ENCODE measurements around the gene TMEM100. TPM values are rescaled to one million over a fixed set of nuclear protein-coding genes. Genes with fewer than 3 reads are reported as not detected.
A peak's percentile ranks its signal among the peaks of the same experiment; 100 is the strongest.

TMEM100 gene
- total and polyA plus RNA-seq, 2 of the 8 experiments (the other 6 are each of a cell fraction or from before 2014, with no cell fraction given) = 0.36 to 0.48 TPM

- peak overlapping the region; percentile 78 for H2AFZ ChIP-seq (ENCODE audit: low read length)
- H3K27me3 ChIP-seq (replicated peaks in 1 of 4; ENCODE audit: control insufficient read depth in 3 of 4, extremely low read depth in 1 of 4, insufficient read depth in 3 of 4, low read length in 3 of 4) = no peaks in the 10 kb centered on the region
Observed at GRCh38 chr17:55734128-55734781, 11.6 kb upstream of the TMEM100 start.

More at GRCh38 chr17:55734128-55734781, 11.6 kb upstream of the TMEM100 start:
- H3K4me1 ChIP-seq (replicated peaks in 1 of 4; ENCODE audit: control insufficient read depth in 3 of 4, insufficient read depth in 4 of 4, low read length in 3 of 4) = peaks cover 1 to 17% (median 15%) of the 10 kb centered on the region in 4 experiments; a peak in 4 of 7 replicates
- no peak overlapping the region for H3K27ac ChIP-seq (ENCODE audit: low read depth, low read length)
- no peaks in the 10 kb centered on the region for H4K20me1 ChIP-seq (replicated peaks in 1 of 2; ENCODE audit: control insufficient read depth in 1 of 2, insufficient read depth in 2 of 2, low read length in 2 of 2)
- no peak overlapping the region for H3K23ac ChIP-seq (ENCODE audit: insufficient read length)
- H3K9me3 ChIP-seq (ENCODE audit: insufficient read depth in 2 of 2, low read depth in 1 of 2, low read length in 1 of 2) = no peaks in the 10 kb centered on the region
- H3K18ac ChIP-seq (ENCODE audit: extremely low read depth, low read length) = no peak overlapping the region
- H2BK5ac ChIP-seq (ENCODE audit: low read depth, low read length) = no peak overlapping the region
- no peak overlapping the region for H3K9ac ChIP-seq (replicated peaks in 1 of 4; ENCODE audit: extremely low read depth in 1 of 4, low read depth in 3 of 4, low read length in 3 of 4)
- ChIA-PET CTCF (ENCODE audit: partially characterized antibody) (interaction anchor here (0.7 to 6.8 kb wide), 22 partner anchors 8 to 377 kb away, joined by 3 to 61 read pairs (median 5); partner anchors contain the start of genes PCTP and TMEM100), POLR2A (ENCODE audit: partially characterized antibody) (interaction anchor here (0.9 to 1.4 kb wide), 2 partner anchors 9 to 132 kb away, joined by 3 to 4 read pairs; no protein-coding TSS in a partner anchor)
- no peak overlapping the region for H2BK120ac ChIP-seq (replicated peaks; ENCODE audit: low read depth, low read length)
- WGBS, 2 experiments (ENCODE audit: extremely low coverage in 1 of 2, insufficient coverage in 1 of 2, insufficient read length in 1 of 2, insufficient replicate concordance in 2 of 2, low coverage in 1 of 2, low lambda C conversion rate in 2 of 2, missing lambda C conversion rate in 1 of 2) = 49% methylated on average over 4 of the region's 4 CpGs; no CpG with 5 or more reads in 1 of the 2 experiments
- H2AK5ac ChIP-seq (ENCODE audit: low read depth, low read length) = no peak overlapping the region
- no peak overlapping the region for H2BK12ac ChIP-seq (ENCODE audit: low read depth, low read length)
- no peaks in the 10 kb centered on the region; the same call in 1 of the 2 replicates for H3K23me2 ChIP-seq (ENCODE audit: low read depth, low read length)
- FAIRE-seq = no peak
- H3K14ac ChIP-seq (ENCODE audit: insufficient read length) = no peak overlapping the region
- no peak overlapping the region for H2BK20ac ChIP-seq (ENCODE audit: low read length)
- H3K79me1 ChIP-seq (ENCODE audit: low read depth, low read length) = no peaks in the 10 kb centered on the region
- no peak overlapping the region for H4K91ac ChIP-seq (replicated peaks; ENCODE audit: insufficient read length, low read length)
- no peak overlapping the region for H2BK15ac ChIP-seq (ENCODE audit: low read length)
- H3K36me3 ChIP-seq (ENCODE audit: control insufficient read depth in 2 of 4, insufficient read depth in 4 of 4, low read length in 3 of 4) = no peaks in the 10 kb centered on the region
- H3K79me2 ChIP-seq (ENCODE audit: control insufficient read depth in 1 of 2, insufficient read depth in 2 of 2, low read length in 2 of 2) = no peaks in the 10 kb centered on the region
- no peak overlapping the region for H3K4me3 ChIP-seq (ENCODE audit: extremely low read depth in 1 of 4, insufficient read depth in 2 of 4, low read depth in 3 of 4, low read length in 4 of 4)
- no peak overlapping the region for H3K4ac ChIP-seq (replicated peaks; ENCODE audit: insufficient read length, low read depth, low read length)
- no peak overlapping the region for H4K8ac ChIP-seq (ENCODE audit: extremely low read depth, insufficient read depth, low read length)
- peak overlapping the region; percentile 29 to 44; a peak in 1 of 4 replicates for H3K4me2 ChIP-seq (ENCODE audit: insufficient read depth in 1 of 2, low read depth in 2 of 2, low read length in 2 of 2)
- H3K56ac ChIP-seq (replicated peaks; ENCODE audit: insufficient read length, low read depth, low read length) = peak overlapping the region; percentile 81
- no peak overlapping the region for H4K5ac ChIP-seq (ENCODE audit: insufficient read length, low read depth, low read length)
- DNase-seq (ENCODE audit: low read depth in 1 of 2, low spot score in 2 of 2) = no peak
- TF ChIP-seq CHD1 (IDR thresholded peaks at IDR 0.05; ENCODE audit: low read depth, low read length) = no peak
- TF ChIP-seq RBBP5 (IDR thresholded peaks at IDR 0.05; ENCODE audit: borderline replicate concordance, low read depth, low read length) = no peak
- peak; percentile 58; the same call in 1 of the 2 replicates for TF ChIP-seq TCF12 (IDR thresholded peaks at IDR 0.05; ENCODE audit: low read depth, low read length)

Data from H1 (cell line).